HTR-8/SVneo (cell line): Measurements from ENCODE around the gene PRR29.
A peak's percentile ranks its signal among the peaks of the same experiment; 100 is the strongest.

Experiments
- DNase-seq: peaks from one replicate; pipeline ENCODE4 v3.0.0; 2011; ENCODE audit warnings: low spot score, mixed read lengths; ENCODE audit not compliant: insufficient read length
- FAIRE-seq: peaks from 2 replicates; lab custom pipeline; 2011; peaks lifted over from hg19 to GRCh38; lab: Jason Lieb, UNC

PRR29 gene

DNA sequence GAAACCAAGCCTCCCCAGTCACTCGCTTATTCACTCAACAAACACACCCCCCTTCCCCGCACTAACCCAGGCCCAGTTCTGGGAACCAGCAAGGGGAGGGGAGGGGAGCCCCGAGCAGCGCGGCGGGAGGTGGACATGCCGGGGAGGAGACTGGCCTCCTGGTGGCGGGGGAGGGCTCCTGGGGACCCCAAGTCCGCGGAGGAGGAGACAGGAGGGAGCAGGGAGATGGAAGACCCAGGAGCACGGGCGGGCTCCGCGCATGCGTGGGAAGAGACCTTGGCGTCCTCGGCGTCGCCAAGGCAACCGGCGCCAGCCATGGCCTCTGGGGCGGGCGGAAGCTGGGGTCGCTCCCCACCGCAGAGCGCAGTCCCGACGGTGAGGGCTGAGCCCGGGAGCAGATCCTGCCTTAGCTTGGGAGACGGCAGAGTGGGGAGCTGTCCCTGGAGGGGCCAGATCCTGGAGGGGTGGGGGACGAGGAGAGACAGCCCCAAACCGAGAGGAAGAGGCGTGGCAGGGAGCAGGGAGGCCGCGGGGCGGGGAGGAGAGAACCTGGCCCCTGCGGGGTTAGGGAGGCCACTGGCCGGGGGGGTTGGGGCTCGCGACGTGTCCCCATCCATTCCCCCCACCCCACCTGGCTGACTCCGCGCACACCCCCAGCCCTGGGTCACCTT lies at the start of gene PRR29:
Gene PRR29 (plus strand): TSS at position 302 of the 671 bp plus-strand sequence. CDS start 14 bp downstream, at position 316.
- FAIRE-seq (peak; percentile 91), DNase-seq (peak; percentile 97)

DNA sequence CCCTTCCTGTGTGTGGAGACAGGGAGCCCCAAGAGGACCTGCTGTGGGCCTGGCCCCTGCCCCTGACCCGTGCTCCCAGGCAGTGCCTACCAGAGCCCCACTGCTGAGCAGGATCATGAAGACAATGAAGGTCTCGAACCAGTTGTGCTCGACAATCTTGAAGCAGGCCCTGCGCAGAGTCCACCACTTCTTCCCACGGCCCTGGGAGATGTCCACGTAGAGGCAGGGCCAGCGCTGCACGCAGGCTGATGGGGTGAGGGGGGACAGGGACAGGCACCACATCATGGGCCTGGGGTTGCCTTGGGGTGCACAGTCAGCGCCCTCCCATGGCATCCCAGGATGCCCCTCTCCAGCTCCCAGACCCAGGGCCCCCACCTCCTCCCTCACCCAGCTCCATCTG lies 49.6 kb upstream of the PRR29 start:
- FAIRE-seq (peak; percentile 16), DNase-seq (no peak)

DNA sequence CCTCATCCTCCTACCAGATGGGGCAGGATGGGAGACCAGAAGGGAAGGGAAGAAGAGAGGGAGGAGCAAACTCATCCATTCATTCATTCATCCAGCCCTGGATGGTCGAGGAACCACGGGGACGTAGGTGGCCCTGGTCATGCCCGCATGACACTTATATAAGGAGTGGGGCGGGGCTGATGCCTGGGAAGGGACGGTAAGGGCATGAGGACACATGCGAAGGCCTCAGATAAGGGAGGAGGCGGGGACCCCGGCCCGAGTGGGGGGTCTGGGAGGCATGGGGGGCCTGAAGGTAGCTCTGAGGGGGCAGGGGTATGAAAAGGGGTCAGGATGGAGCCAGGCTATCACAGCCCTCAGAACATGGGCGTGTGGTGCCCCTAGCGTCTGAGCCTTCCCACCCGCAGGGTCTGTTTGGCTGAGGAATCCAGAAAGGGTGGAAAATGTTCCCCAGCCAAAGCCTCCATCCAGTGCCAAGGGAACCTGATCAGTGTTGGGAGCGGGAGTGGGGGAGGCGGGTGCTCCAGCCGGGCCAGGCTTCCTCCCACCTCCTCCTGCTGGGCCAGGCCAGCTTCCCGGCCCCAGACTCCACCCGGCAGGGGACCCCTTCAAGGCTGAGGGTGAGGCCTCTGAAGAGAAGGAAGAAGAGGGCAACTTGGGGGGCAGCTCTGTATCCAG lies 48.4 kb upstream of the PRR29 start:
- DNase-seq = no peak
- no peak for FAIRE-seq

DNA sequence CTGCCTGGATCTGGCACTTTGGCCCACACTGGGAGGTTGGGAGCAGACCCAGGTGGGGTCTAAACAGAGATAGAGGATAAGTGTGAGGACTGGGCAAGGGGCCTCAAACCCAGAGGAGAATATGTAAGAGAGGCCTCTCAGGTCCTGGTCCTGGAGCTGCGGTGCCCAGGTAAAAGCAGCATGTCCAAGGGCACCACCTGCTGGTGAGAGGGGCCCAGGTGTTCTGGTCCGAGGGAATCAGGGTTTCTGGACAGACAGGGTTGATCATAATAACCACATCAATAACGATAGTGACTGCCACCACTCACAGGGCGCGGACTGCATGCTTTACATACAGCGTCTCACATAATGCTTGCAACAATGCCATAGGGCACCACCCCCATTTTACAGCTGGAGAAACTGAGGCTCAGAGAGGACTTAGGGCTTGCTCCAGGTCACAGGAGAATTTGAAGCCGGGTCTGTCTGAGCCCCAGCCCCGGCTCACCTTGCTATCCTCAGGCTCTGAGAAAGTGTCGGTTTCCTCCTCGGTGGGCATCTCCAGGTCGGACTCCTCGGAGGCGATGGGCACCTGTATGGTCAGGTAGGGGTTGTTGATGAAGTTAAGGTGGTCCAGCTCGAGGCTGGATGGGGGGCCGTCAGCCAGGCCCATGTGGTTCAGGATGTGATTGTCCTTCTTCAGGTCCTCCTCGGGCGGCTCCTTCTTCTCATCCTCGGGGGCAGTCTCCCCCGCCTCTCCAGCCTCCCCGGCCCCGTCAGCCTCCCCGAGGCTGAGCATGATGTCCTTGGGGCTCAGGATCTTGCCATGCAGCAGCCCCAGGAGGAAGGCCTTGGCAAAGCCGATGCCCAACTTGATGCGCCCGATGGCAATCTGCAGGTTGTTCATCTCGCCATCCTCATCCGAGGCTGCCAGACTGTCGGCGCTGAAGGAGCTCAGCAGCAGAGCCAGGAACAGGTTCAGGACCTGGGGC lies 46.9 kb upstream of the PRR29 start:
- DNase-seq = no peak
- FAIRE-seq = no peak

DNA sequence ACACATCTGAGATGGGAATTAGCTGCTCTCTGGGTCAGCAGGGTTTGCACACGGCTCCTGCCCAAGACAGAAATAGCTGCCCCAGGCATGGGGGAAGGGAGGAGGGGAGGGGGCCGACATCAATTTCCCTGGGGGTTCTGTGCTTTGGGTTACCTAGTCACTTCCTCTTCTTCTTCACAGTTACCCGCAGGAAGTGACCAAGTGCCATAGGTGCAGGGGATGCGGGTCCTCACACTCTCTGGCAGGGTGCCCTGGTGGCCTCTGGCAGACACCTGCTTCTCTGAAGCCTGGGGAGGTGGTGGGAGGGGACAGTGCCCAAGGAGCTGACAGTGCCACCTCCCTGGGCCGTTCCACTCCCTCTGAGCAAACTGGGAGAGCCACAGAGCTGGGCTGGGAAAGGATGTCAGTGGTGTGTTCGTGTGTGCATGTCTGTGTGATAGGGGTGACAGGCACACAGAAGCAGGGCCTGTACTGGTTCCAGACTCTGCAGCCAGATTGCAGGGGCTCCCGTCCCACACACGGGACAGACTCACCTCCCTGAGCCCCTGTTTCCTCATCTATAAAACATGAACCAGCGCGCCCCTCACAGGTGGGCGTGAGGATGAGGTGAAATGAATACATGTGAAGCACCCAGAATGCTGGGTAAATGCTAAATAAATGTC lies 43.6 kb upstream of the PRR29 start:
- FAIRE-seq = no peak
- DNase-seq = no peak

DNA sequence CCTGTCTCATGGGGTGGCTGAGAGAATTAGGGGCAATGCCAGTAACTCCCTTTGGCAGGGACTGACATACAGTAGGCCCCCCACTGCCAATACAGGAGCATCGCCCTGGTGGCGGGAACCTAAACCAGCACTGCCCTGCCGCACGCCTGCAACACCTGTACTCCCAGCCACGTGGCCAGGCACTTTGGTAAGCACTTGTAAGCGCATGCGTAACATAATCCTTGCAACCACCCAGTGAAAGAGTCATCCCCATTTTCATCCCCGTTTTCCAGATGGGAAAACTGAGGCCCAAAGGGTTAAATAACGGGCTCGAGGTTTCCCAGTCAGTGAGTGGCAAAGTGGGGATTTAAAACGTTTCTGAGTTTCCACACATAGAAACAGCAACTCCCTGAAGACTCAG lies 42.9 kb upstream of the PRR29 start:
- DNase-seq (no peak), FAIRE-seq (peak; percentile 67)

DNA sequence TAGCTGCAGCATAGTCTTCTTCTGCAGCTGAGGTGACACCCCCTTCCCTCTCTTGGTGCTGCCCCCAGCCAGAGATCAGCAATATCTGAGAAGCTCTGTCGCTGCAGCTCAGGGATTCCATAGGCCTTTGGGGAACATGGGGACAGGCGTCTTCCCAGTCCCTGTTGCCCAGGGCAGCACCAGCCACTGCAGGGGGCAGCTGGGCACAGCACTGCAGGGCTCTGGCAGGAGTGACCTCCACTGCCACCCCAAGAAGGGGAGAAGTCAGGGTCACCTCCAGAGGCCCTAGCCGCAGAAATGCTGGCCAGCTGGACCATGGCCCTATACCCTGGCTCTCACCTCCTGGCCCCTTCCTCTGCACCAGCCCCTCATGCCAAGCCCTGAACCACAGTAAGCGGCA lies 42.4 kb upstream of the PRR29 start:
- no peak for DNase-seq

DNA sequence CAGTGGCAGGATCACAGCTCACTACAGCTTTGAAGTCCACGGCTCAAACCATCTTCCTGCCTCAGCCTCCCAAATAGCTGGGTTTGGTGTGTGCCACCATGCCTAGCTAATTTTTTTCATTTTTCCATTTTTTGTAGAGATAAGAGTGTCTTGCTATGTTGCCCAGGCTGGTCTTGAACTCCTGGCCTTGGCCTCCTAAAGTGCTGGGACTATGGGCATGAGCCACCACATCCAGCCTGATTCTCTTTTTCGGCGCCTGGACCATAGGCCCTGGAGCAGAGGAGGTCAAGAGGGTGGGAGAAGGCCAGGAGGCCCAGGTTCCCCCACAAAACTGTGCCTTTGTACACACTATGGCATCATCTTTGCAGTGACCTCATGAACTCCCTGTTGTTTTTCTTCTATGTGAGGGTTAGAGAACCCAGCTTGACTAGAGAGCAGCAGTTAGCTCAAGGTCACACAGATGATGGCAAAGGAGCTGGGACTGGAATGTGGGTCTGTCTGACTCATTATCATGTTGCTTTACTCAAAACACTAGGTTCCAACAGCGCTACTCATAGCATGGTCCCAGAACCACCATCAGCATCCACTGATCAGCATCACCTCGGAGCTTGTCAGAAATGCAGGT lies 41.7 kb upstream of the PRR29 start:
- DNase-seq (no peak), FAIRE-seq (peak; percentile 42)

More for the DNA sequence above, 42.4 kb upstream of the PRR29 start:
- no peak for FAIRE-seq

DNA sequence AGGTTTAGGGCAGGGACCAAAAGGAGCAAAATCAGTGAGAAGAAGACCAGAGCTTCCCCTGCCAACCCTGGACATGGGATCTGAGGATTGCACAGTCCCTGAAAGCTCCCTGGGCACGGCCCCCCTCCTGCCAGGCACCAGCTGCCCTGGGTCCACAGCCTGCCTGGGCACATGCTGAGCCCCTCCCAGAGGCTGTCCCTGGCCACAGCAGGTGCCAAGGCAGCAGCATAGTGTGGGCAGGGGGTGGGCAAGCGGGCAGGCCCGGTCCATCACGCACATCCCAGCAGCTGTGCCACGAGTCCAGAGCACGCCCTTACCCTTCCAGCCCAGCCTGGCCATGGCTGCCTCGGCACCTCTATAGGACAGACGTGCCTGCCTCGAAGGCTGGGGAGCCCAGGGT lies 38.1 kb upstream of the PRR29 start:
- no peak for DNase-seq
- FAIRE-seq = peak; percentile 57

DNA sequence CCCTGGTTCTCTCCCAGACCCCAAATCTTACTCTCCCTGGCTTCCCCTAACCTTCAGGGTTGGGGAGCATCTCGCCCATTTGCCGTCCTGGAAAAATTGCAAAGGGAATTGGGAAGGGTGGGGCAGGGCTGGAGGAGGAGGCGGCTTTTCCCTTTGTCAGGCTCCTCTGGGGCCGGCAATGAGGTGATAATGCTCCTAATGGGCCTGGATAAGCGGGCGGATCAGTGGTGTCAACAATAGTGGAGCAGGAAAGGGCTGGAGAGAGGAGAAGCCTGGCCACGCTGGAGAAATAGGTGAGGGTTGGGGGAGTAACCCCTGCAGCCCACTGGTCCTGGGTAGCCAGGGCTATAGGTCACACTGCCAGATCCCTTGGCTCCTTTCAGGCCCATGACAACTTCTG lies 37.7 kb upstream of the PRR29 start:
- DNase-seq (no peak), FAIRE-seq (no peak)

DNA sequence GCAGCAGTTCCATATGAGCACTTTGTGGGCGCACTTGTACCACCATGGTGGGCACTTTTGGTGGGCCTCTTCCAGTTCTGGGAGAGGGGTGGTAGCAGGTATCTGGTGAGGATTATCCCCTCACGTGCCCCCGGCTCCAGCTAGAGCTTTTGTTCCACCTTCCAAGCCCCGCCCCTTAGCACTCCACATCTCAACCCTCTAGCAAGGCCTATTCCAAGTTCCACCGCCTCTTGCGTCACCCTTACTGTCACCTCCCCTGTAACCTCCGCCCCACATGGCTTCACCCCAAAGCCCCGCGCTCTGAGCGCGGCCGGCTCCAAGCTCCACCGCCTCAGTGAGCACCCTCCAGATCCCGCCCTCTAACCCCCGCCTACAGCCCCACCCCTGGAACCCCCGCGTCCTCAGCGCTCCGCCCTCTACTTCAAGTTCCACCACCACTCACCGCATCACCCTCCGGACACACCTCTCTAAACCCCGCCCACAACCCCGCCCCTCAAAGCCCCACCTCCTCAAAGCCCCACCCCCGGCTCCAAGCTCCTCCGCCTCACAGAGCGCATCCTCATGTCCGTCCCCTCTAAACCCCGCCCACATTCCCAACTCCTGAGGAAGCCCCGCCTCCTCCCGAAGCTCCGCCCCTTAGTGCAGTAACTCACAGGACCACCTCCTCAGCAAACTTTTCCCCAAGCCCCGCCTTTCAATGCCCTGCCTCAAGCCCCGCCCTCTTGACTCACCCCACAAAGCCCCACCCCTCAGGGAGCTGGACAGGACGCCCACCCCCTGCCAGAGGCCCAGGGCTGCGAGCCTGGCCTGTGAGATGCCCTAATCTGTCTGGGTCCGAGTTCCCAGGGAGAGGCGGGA lies 36.6 kb upstream of the PRR29 start:
- no peak for FAIRE-seq
- DNase-seq = peak; percentile 54

DNA sequence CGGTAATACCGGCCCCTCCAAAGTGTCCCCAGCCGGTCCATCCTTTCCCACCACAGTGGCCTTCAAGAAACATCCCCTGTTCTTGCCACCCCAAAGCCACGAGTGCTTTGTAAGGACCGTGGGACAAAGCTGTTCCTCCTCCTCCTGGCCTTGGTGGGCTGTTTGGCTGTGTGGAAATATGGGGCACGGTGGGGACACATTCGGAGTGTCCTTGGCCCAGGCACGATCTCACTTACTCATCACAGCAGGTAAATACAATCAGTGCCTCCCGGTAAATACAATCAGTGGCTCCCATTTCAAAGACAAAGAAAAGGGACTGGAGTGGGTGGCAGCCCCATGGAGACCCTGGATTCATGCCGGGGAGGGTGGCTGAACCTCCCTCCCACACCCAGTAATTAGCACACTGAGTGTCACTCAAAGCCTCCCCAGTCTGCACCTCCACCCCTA lies 35.8 kb upstream of the PRR29 start:
- DNase-seq = no peak
- FAIRE-seq = no peak

DNA sequence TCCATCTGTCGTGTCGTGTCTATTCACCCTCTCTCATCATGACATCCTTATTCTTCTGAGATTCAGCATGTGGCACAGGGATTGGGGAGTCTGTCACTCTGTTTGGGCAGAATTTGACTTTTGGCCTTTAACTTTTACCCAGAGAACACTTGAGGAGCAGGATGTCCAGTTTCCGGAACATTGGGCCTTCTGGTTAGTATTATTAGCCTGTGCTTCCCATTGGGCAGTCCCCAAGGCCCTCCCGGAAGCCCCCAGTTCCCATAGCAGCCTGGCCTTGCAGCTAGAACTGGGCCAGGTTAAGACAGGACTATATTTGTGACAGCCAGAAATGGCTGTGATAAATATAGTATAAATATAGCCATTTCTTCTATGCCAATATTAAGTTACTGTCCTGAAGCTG lies 35.0 kb upstream of the PRR29 start:
- DNase-seq (no peak), FAIRE-seq (no peak)

DNA sequence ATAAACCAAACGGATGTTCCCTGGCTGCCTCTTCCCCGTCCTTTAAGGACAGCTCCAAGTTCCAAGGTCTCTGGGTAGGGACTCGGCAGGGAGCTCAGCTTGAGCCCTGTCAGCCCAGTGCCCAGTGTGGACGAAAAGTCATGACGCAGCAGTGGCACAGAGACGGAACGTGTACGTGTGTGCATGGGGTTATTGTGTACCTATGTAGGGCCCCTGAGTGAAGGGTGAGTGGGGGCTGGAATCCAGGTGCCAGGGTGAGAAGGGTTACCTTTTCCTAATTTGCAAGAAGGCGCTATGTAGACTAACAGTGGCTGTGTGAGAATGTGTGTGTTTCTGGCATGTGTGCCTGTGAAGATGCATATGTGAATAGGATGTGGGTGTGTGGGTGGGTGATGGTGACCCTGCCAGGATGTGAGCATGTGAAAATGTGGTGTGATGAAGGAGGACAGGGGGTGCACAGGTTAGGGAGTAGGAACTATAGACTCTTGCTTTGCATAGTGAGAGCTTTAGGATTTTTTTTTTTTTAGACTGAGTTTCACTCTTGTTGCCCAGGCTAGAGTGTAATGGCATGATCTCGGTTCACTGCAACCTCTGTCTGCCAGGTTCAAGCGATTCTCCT lies 31.4 kb upstream of the PRR29 start:
- FAIRE-seq (peak; percentile 20), DNase-seq (no peak)

DNA sequence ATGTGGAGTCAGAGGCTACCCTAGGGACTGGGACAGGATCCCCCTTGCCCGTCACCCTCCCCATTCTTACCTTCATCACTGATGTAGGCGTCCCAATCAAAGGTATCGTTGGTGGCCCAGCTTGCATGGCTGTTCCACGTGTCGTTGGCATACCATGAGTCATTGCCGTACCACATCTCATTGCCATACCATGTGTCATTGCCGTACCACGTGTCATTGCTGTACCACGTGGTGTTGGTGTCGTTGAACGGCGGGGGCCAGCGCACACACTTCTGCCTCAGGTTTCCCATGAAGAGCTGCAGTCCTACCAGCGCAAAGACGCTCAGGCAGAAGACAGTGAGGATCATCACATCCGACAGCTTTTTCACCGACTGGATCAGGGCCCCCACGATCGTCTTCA lies 30.2 kb upstream of the PRR29 start:
- FAIRE-seq = peak; percentile 95

DNA sequence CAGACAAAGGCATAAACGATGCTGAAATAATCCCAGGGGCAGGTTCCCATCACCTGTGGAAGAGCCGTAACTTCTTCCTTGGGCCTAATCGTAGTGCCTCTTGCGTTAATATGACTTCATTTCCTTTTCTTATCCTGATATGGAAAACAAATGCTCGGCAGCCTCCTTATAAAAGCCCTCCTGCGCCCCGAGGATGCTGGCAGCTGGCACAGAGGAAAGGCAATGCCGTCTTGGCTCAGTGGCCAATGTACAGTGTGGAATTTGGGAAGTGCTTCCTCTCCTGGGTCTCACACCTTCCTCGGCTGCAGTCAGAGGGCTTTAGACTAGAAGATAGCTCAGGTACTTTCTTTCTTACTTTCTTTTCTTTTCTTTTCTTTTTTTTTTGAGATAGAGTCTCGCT lies 28.9 kb upstream of the PRR29 start:
- DNase-seq = no peak
- FAIRE-seq = no peak

More for the DNA sequence above, 30.2 kb upstream of the PRR29 start:
- no peak for DNase-seq

DNA sequence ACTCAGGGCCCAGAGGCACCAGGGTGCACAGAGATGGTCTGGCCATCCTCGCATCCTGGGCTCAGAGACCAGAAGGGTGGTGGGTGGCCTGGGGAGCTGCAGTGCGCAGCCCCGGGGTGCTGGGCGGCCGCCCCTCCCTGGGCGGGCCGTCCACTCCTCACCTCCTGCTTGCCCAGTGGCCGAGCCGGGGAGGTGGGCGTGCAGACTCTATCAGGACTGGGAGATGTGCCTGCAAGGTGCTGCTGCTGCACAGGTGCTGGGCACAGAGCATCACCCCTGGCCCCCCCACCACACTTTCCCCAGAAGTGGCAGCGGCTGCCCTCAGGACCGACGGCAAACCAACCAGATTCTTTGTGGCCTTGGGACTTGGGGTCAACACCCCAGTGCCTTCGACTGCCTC lies 25.4 kb upstream of the PRR29 start, which contains the start of gene SCN4A:
Gene SCN4A (minus strand): TSS at position 123 of the 400 bp plus-strand sequence. CDS start 77 bp downstream, at position 46.
- FAIRE-seq (no peak), DNase-seq (no peak)

DNA sequence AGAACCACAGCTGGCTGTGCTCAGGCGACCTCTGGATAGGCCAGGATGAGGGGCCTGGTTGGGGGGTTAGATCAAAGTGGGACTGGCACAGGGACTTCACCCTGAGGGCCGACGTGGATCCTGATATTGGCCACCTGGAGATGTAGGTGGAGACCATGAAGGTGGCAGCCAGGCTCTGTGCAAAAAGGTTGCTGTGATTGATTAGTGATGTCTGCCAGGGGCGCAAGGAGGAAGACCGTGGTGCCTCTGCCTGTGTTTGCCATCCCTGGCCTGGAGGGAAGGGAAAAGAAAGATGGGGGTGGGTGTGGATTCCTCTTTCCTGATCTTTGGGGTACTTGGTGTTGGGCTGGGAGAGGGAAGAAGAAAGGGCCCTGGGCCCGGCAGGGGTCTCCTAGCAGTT lies 24.9 kb upstream of the PRR29 start:
- DNase-seq (no peak), FAIRE-seq (no peak)
